ENCODE measurements around the gene GRID1.

GRID1 gene

DNA sequence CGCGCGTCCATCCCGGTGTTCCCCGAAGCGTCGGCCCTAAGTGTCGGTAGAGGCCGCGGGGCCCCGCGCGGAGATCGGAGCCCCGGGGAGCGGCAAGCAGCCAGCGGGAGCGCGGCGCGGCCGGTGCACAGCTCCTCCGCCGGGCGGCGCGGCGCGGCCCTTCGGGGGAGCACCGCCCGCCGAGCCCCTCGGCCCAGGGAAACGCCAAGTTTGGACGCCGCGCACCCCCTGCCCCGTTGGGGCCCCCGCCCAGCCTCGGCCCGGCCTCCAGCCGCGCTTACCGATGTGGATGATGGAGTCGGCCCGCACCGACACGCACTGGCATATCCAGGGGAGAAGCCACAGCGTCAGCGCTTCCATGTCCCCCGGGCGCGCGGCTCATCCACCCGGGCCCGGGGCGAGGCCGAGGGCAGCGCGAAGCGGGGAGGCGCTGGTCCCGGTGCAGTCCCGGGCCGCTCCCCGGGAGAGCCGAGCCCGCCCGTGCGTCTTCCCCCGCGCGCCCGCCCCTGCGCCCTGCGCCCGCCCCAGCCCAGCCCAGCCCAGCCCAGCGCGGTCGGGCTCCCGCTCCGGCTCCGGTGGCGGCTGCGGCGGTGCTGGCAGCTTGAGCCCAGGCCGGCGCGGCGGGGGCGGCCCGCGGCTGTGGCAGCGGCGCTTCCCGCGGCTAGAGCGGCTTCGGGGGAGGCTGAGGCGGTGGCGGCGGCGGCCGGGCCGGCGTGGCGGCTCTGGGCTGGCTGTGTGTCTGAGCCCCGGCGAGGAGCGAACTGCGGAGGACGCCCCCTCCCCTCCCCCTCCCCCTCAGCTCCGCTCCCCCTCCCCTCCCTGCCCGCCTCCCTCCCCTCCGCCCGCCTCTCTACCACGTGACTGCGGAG lies at the start of gene GRID1:
Gene GRID1, minus strand, starts transcription at position 763 of the 869 bp plus-strand sequence.
- Histone ChIP-seq H2AFZ (ENCODE audit: low read length) (peak within 1 kb of the TSS; percentile 35; the same call in 1 of the 2 replicates), H3K79me2 (ENCODE audit: low read length) (no peaks in the 10 kb centered on the region), H3K9ac (ENCODE audit: low read length) (no peak within 1 kb of the TSS), H3K9me2 (replicated peaks; ENCODE audit: insufficient read depth, low read length) (no peaks in the 10 kb centered on the region), H3K27ac (ENCODE audit: low read length) (no peak within 1 kb of the TSS), H3F3A (ENCODE audit: insufficient read depth, low read length) (no peaks in the 10 kb centered on the region), H3K4me3 (ENCODE audit: low read length) (peak within 1 kb of the TSS; percentile 45; the same call in 1 of the 2 replicates), H3K9me3 (replicated peaks; ENCODE audit: insufficient read depth, low read length) (no peaks in the 10 kb centered on the region), H3K4me1 (ENCODE audit: low read length) (no peaks in the 10 kb centered on the region), H3K36me3 (replicated peaks; ENCODE audit: insufficient read depth, low read length) (no peaks in the 10 kb centered on the region), H3K4me2 (ENCODE audit: low read depth, low read length) (peak within 1 kb of the TSS; percentile 88), H3K27me3 (replicated peaks; ENCODE audit: insufficient read depth, low read length) (peaks cover 39% of the 10 kb centered on the region), H4K20me1 (ENCODE audit: insufficient read depth, low read length) (no peaks in the 10 kb centered on the region)
- DNase-seq = peak; percentile 47
- TF ChIP-seq EZH2phosphoT487 (IDR thresholded peaks at IDR 0.05; ENCODE audit: low read length) = no peak
- TF ChIP-seq EZH2 (optimal IDR thresholded peaks at IDR 0.05; ENCODE audit: low read depth, low read length) = no peak
- no peak for TF ChIP-seq CTCF (IDR thresholded peaks at IDR 0.05; ENCODE audit: low read length)

- no peak overlapping the region for H3K4me3 ChIP-seq (ENCODE audit: low read length)
- H3K9ac ChIP-seq (ENCODE audit: low read length) = no peak overlapping the region
- 0 out of 2 replicates have a peak overlapping the region, but pooled peaks have one; percentile 11 for H2AFZ ChIP-seq (ENCODE audit: low read length)
- peaks cover 31% of the 10 kb centered on the region for H3F3A ChIP-seq (ENCODE audit: insufficient read depth, low read length)
- H3K27ac ChIP-seq (ENCODE audit: low read length) = no peak overlapping the region
- H3K4me1 ChIP-seq (ENCODE audit: low read length) = peaks cover 36% of the 10 kb centered on the region
- H3K9me3 ChIP-seq (replicated peaks; ENCODE audit: insufficient read depth, low read length) = no peaks in the 10 kb centered on the region
- H3K4me2 ChIP-seq (ENCODE audit: low read depth, low read length) = peak overlapping the region; percentile 15; the same call in 1 of the 2 replicates
- no peaks in the 10 kb centered on the region for H3K36me3 ChIP-seq (replicated peaks; ENCODE audit: insufficient read depth, low read length)
- H3K27me3 ChIP-seq (replicated peaks; ENCODE audit: insufficient read depth, low read length) = no peaks in the 10 kb centered on the region
- H3K9me2 ChIP-seq (replicated peaks; ENCODE audit: insufficient read depth, low read length) = no peaks in the 10 kb centered on the region
- TF ChIP-seq EZH2phosphoT487 (IDR thresholded peaks at IDR 0.05; ENCODE audit: low read length) = no peak
- TF ChIP-seq EZH2 (optimal IDR thresholded peaks at IDR 0.05; ENCODE audit: low read depth, low read length) = no peak
- no peak for TF ChIP-seq CTCF (IDR thresholded peaks at IDR 0.05; ENCODE audit: low read length)
- no peaks in the 10 kb centered on the region for H4K20me1 ChIP-seq (ENCODE audit: insufficient read depth, low read length)
- DNase-seq = no peak
- no peaks in the 10 kb centered on the region for H3K79me2 ChIP-seq (ENCODE audit: low read length)
Observed at GRCh38 chr10:86415583-86415982, 49.0 kb upstream of the GRID1 start.

GRCh38 chr10:86415116-86415515 lies 48.5 kb upstream of the GRID1 start:
- Histone ChIP-seq H3F3A (ENCODE audit: insufficient read depth, low read length) (peaks cover 32% of the 10 kb centered on the region), H3K9me2 (replicated peaks; ENCODE audit: insufficient read depth, low read length) (no peaks in the 10 kb centered on the region), H3K4me3 (ENCODE audit: low read length) (no peak overlapping the region), H3K9me3 (replicated peaks; ENCODE audit: insufficient read depth, low read length) (no peaks in the 10 kb centered on the region), H3K27me3 (replicated peaks; ENCODE audit: insufficient read depth, low read length) (no peaks in the 10 kb centered on the region), H3K79me2 (ENCODE audit: low read length) (no peaks in the 10 kb centered on the region), H3K27ac (ENCODE audit: low read length) (no peak overlapping the region), H3K9ac (ENCODE audit: low read length) (no peak overlapping the region), H3K4me1 (ENCODE audit: low read length) (peaks cover 38% of the 10 kb centered on the region), H3K4me2 (ENCODE audit: low read depth, low read length) (no peak overlapping the region; the same call in 1 of the 2 replicates), H3K36me3 (replicated peaks; ENCODE audit: insufficient read depth, low read length) (no peaks in the 10 kb centered on the region), H2AFZ (ENCODE audit: low read length) (no peak overlapping the region), H4K20me1 (ENCODE audit: insufficient read depth, low read length) (no peaks in the 10 kb centered on the region)
- TF ChIP-seq EZH2phosphoT487 (IDR thresholded peaks at IDR 0.05; ENCODE audit: low read length) (no peak), CTCF (IDR thresholded peaks at IDR 0.05; ENCODE audit: low read length) (no peak), EZH2 (optimal IDR thresholded peaks at IDR 0.05; ENCODE audit: low read depth, low read length) (no peak)
- no peak for DNase-seq
